ENCODE measurements around the gene OR2D2. TPM values are rescaled to one million over a fixed set of nuclear protein-coding genes. Genes with fewer than 3 reads are reported as not detected.

OR2D2 gene
- total and polyA plus RNA-seq, 2 of the 4 experiments (the other 2 are of a cell fraction), result 0.07 to 0.36 TPM

DNA sequence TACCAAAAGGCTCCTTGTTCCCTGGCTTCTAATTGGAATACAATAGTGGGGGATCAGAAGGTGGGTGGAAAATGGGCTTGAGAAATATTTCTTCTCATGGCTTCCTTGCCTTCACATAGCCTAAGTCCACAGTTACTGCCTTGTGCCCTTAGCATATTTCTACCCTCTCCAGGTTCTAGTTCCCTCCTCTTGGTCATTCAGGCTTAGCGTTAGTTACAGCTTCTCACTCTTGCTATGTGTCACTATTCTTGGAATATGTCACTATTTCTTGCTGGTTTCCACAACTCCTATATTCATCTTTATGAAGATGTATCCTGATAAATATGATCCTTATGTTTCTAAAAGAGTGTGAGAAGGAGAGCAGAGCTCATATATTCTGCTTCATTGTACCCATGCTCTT is 2.5 kb downstream of the OR2D2 start:
- Histone ChIP-seq H3K56ac (ENCODE audit: extremely low read depth, insufficient read depth, low read length) (no peak overlapping the region), H3K36me3 (ENCODE audit: control insufficient read depth, insufficient read depth, low read length) (no peaks in the 10 kb centered on the region), H2AK5ac (ENCODE audit: low read depth, low read length) (no peak overlapping the region), H2AFZ (replicated peaks; ENCODE audit: low read length, poor library complexity) (no peak overlapping the region), H3K4me3 (ENCODE audit: insufficient read depth, low read depth, low read length) (no peak overlapping the region), H4K8ac (ENCODE audit: low read depth in 2 of 2, low read length in 2 of 2) (no peak overlapping the region), H3K27ac (ENCODE audit: insufficient read depth, low read length) (no peak overlapping the region), H3K4ac (ENCODE audit: low read depth, low read length) (no peak overlapping the region), H2BK5ac (ENCODE audit: low read depth, low read length, poor library complexity, severe bottlenecking) (no peak overlapping the region), H2BK120ac (ENCODE audit: low read depth, low read length) (no peak overlapping the region), H3K9me1 (ENCODE audit: insufficient read depth, low read length) (no peaks in the 10 kb centered on the region), H2BK20ac (ENCODE audit: low read depth, low read length) (no peak overlapping the region), H3K4me2 (ENCODE audit: low read depth, low read length) (no peak overlapping the region), H3K9me3 (ENCODE audit: control insufficient read depth, insufficient read depth, low read length) (no peaks in the 10 kb centered on the region), H3K27me3 (ENCODE audit: control insufficient read depth, insufficient read depth, low read length) (no peaks in the 10 kb centered on the region), H3K9ac (ENCODE audit: low read depth, low read length) (no peak overlapping the region), H3K79me1 (ENCODE audit: low read depth in 1 of 2, low read length in 2 of 2) (no peaks in the 10 kb centered on the region), H4K5ac (ENCODE audit: low read depth, low read length) (no peak overlapping the region), H2BK15ac (ENCODE audit: low read depth, low read length) (no peak overlapping the region), H3K4me1 (ENCODE audit: control insufficient read depth, insufficient read depth, low read length) (no peaks in the 10 kb centered on the region), H4K91ac (ENCODE audit: insufficient read depth, low read depth, low read length) (no peak overlapping the region), H3K14ac (replicated peaks; ENCODE audit: low read depth, low read length) (no peak overlapping the region), H4K20me1 (ENCODE audit: insufficient read depth, low read length) (no peaks in the 10 kb centered on the region), H3K23ac (ENCODE audit: low read depth, low read length) (no peak overlapping the region), H3K18ac (ENCODE audit: low read depth, low read length) (no peak overlapping the region), H2AK9ac (replicated peaks; ENCODE audit: low read depth, low read length, poor library complexity) (no peak overlapping the region)
- no TSS peak for BruUV-seq (replicated peaks)
- intact Hi-C loops (cut with micrococcal nuclease) (no loop called here), in situ Hi-C loops (cut with MboI; ENCODE audit: low sequenced_read_pairs) (no loop called here), dilution Hi-C loops (cut with HindIII; ENCODE audit: low sequenced_read_pairs, unreplicated experiment) (no loop called here)
- ChIA-PET POLR2A (ENCODE audit: unreplicated experiment) (no interaction called here), CTCF (no interaction called here)
- no CpG with 5 or more reads among the region's 1 CpG for WGBS, 2 experiments (ENCODE audit: extremely low coverage in 2 of 2, insufficient read length in 1 of 2)
- ATAC-seq (ENCODE audit: low read depth) (no peak), DNase-seq (no peak)
- TF ChIP-seq MAZ (IDR thresholded peaks at IDR 0.05; ENCODE audit: borderline replicate concordance, low read depth, low read length), result no peak
- TF ChIP-seq RCOR1 (IDR thresholded peaks at IDR 0.05; ENCODE audit: insufficient replicate concordance, low read length), result no peak
- TF ChIP-seq BHLHE40 (IDR thresholded peaks at IDR 0.05; ENCODE audit: low read depth, low read length), result no peak
- no peak for TF ChIP-seq RAD21 (IDR thresholded peaks at IDR 0.05; ENCODE audit: low read length)
- no peak for TF ChIP-seq SMC3 (IDR thresholded peaks at IDR 0.05; ENCODE audit: low read depth, low read length)
- no peak for TF ChIP-seq CHD1 (IDR thresholded peaks at IDR 0.05; ENCODE audit: low read depth, low read length)
- no peak for TF ChIP-seq RFX5 (IDR thresholded peaks at IDR 0.05; ENCODE audit: low read depth, low read length)
- no peak for TF ChIP-seq POLR2A (IDR thresholded peaks at IDR 0.05; ENCODE audit: low read depth, low read length)
- TF ChIP-seq NFE2L2 (IDR thresholded peaks at IDR 0.05; ENCODE audit: low read depth, low read length), result no peak
- no peak for TF ChIP-seq CEBPB (IDR thresholded peaks at IDR 0.05; ENCODE audit: low read depth, low read length)
- TF ChIP-seq, protein P1, sequence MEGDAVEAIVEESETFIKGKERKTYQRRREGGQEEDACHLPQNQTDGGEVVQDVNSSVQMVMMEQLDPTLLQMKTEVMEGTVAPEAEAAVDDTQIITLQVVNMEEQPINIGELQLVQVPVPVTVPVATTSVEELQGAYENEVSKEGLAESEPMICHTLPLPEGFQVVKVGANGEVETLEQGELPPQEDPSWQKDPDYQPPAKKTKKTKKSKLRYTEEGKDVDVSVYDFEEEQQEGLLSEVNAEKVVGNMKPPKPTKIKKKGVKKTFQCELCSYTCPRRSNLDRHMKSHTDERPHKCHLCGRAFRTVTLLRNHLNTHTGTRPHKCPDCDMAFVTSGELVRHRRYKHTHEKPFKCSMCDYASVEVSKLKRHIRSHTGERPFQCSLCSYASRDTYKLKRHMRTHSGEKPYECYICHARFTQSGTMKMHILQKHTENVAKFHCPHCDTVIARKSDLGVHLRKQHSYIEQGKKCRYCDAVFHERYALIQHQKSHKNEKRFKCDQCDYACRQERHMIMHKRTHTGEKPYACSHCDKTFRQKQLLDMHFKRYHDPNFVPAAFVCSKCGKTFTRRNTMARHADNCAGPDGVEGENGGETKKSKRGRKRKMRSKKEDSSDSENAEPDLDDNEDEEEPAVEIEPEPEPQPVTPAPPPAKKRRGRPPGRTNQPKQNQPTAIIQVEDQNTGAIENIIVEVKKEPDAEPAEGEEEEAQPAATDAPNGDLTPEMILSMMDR (conservative IDR thresholded peaks at IDR 0.05; ENCODE audit: low read depth, low read length), result no peak
- TF ChIP-seq, protein P2, sequence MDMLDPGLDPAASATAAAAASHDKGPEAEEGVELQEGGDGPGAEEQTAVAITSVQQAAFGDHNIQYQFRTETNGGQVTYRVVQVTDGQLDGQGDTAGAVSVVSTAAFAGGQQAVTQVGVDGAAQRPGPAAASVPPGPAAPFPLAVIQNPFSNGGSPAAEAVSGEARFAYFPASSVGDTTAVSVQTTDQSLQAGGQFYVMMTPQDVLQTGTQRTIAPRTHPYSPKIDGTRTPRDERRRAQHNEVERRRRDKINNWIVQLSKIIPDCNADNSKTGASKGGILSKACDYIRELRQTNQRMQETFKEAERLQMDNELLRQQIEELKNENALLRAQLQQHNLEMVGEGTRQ (IDR thresholded peaks at IDR 0.05; ENCODE audit: low read depth, low read length), result no peak

Data from IMR-90 (cell line).